Measurements from ENCODE around the gene ZNF217. TPM values are rescaled to one million over a fixed set of nuclear protein-coding genes. Genes with fewer than 3 reads are reported as not detected.

Gene ZNF217
- total and polyA plus RNA-seq, 2 of the 8 experiments (the other 6 are each of a cell fraction or from before 2014, with no cell fraction given) = 15.3 to 87.9 TPM

- Histone ChIP-seq H3K23me2 (ENCODE audit: low read depth, low read length) (no peaks in the 10 kb centered on the region), H3K56ac (replicated peaks; ENCODE audit: insufficient read length, low read depth, low read length) (no peak overlapping the region), H2BK120ac (replicated peaks; ENCODE audit: low read depth, low read length) (no peak overlapping the region), H3K14ac (ENCODE audit: insufficient read length) (no peak overlapping the region), H2BK5ac (ENCODE audit: low read depth, low read length) (no peak overlapping the region), H3K18ac (ENCODE audit: extremely low read depth, low read length) (no peak overlapping the region), H3K23ac (ENCODE audit: insufficient read length) (no peak overlapping the region), H3K4me2 (ENCODE audit: insufficient read depth in 1 of 2, low read depth in 2 of 2, low read length in 2 of 2) (no peak overlapping the region), H3K79me1 (ENCODE audit: low read depth, low read length) (no peaks in the 10 kb centered on the region), H4K91ac (replicated peaks; ENCODE audit: insufficient read length, low read length) (no peak overlapping the region), H3K4me1 (replicated peaks in 1 of 4; ENCODE audit: control insufficient read depth in 3 of 4, insufficient read depth in 4 of 4, low read length in 3 of 4) (no peaks in the 10 kb centered on the region), H4K20me1 (replicated peaks in 1 of 2; ENCODE audit: control insufficient read depth in 1 of 2, insufficient read depth in 2 of 2, low read length in 2 of 2) (no peaks in the 10 kb centered on the region), H2BK12ac (ENCODE audit: low read depth, low read length) (no peak overlapping the region), H3K27ac (ENCODE audit: low read depth, low read length) (no peak overlapping the region), H3K27me3 (replicated peaks in 1 of 4; ENCODE audit: control insufficient read depth in 3 of 4, extremely low read depth in 1 of 4, insufficient read depth in 3 of 4, low read length in 3 of 4) (no peaks in the 10 kb centered on the region), H2AK5ac (ENCODE audit: low read depth, low read length) (no peak overlapping the region), H3K4me3 (ENCODE audit: extremely low read depth in 1 of 4, insufficient read depth in 2 of 4, low read depth in 3 of 4, low read length in 4 of 4) (no peak overlapping the region), H3K4ac (replicated peaks; ENCODE audit: insufficient read length, low read depth, low read length) (no peak overlapping the region), H2BK20ac (ENCODE audit: low read length) (no peak overlapping the region), H3K36me3 (ENCODE audit: control insufficient read depth in 2 of 4, insufficient read depth in 4 of 4, low read length in 3 of 4) (no peaks in the 10 kb centered on the region), H4K8ac (ENCODE audit: extremely low read depth, insufficient read depth, low read length) (no peak overlapping the region), H3K9ac (replicated peaks in 1 of 4; ENCODE audit: extremely low read depth in 1 of 4, low read depth in 3 of 4, low read length in 3 of 4) (no peak overlapping the region), H2AFZ (ENCODE audit: low read length) (no peak overlapping the region; the same call in 1 of the 2 replicates), H4K5ac (ENCODE audit: insufficient read length, low read depth, low read length) (no peak overlapping the region), H2BK15ac (ENCODE audit: low read length) (no peak overlapping the region), H3K79me2 (ENCODE audit: control insufficient read depth in 1 of 2, insufficient read depth in 2 of 2, low read length in 2 of 2) (no peaks in the 10 kb centered on the region), H3K9me3 (ENCODE audit: insufficient read depth in 2 of 2, low read depth in 1 of 2, low read length in 1 of 2) (no peaks in the 10 kb centered on the region)
- POLR2A ChIA-PET (ENCODE audit: partially characterized antibody) = no interaction called here
- CTCF ChIA-PET (ENCODE audit: partially characterized antibody) = interaction anchor here (0.9 kb wide), 1 partner anchor 370 kb away, joined by 7 read pairs; no protein-coding TSS in a partner anchor
- DNase-seq (ENCODE audit: low read depth in 1 of 2, low spot score in 2 of 2) (no peak), FAIRE-seq (no peak)
- 89% methylated on average over 8 of the region's 8 CpGs; no CpG with 5 or more reads in 1 of the 2 experiments for WGBS, 2 experiments (ENCODE audit: extremely low coverage in 1 of 2, insufficient coverage in 1 of 2, insufficient read length in 1 of 2, insufficient replicate concordance in 2 of 2, low coverage in 1 of 2, low lambda C conversion rate in 2 of 2, missing lambda C conversion rate in 1 of 2)
- TF ChIP-seq CEBPB (IDR thresholded peaks at IDR 0.05; ENCODE audit: low read depth, low read length) (no peak), BRCA1 (IDR thresholded peaks at IDR 0.05; ENCODE audit: low read depth, low read length) (no peak), BCL11A (IDR thresholded peaks at IDR 0.05; ENCODE audit: low read depth in 2 of 2, low read length in 2 of 2) (no peak), SIRT6 (IDR thresholded peaks at IDR 0.05; ENCODE audit: low read length) (no peak), CHD2 (IDR thresholded peaks at IDR 0.05; ENCODE audit: low read length) (no peak), JUN (IDR thresholded peaks at IDR 0.05; ENCODE audit: low read depth, low read length) (no peak), POLR2AphosphoS5 (IDR thresholded peaks at IDR 0.05; ENCODE audit: low read depth, low read length) (no peak), RBBP5 (IDR thresholded peaks at IDR 0.05; ENCODE audit: borderline replicate concordance, low read depth, low read length) (no peak), POLR2A (IDR thresholded peaks at IDR 0.05; ENCODE audit: control extremely low read depth in 1 of 2, low read depth in 2 of 2, low read length in 2 of 2) (no peak), TEAD4 (IDR thresholded peaks at IDR 0.05; ENCODE audit: low read depth, low read length) (no peak), USF2 (IDR thresholded peaks at IDR 0.05; ENCODE audit: low read length) (no peak), EP300 (IDR thresholded peaks at IDR 0.05; ENCODE audit: borderline replicate concordance in 1 of 2, low read depth in 2 of 2, low read length in 2 of 2) (no peak), SUZ12 (IDR thresholded peaks at IDR 0.05; ENCODE audit: low read length) (no peak), CREB1 (IDR thresholded peaks at IDR 0.05) (no peak), RNF2 (IDR thresholded peaks at IDR 0.05; ENCODE audit: borderline replicate concordance, low read depth, low read length, missing control alignments, poor library complexity, severe bottlenecking) (no peak)
These were observed 66.4 kb downstream of the ZNF217 start for GRCh38 chr20:53527196-53527595.

Data from H1 (cell line).